H9 (cell line): ENCODE results near the gene ZFP92. TPM values are rescaled to one million over a fixed set of nuclear protein-coding genes. Genes with fewer than 3 reads are reported as not detected.
A peak's percentile ranks its signal among the peaks of the same experiment; 100 is the strongest.

Experiments used
- DNase-seq: peaks from one replicate; pipeline ENCODE4 v3.0.0-alpha.2; 2017
- H2AFZ ChIP-seq: one replicate; pipeline ENCODE4 v1.6.1; 2013; ENCODE audit warnings: mild to moderate bottlenecking, low read length, control low read depth, moderate library complexity
- H2AK5ac ChIP-seq: 2 replicates; pipeline ENCODE4 v1.6.1; 2013; ENCODE audit warnings: low read length, control low read depth, mixed read lengths; ENCODE audit not compliant: insufficient read length
- H2BK120ac ChIP-seq: one replicate; pipeline ENCODE4 v1.6.1; 2013; ENCODE audit warnings: low read depth, mild to moderate bottlenecking, low read length, control low read depth, inconsistent platforms; ENCODE audit not compliant: poor library complexity, severe bottlenecking
- H2BK12ac ChIP-seq: 2 replicates; pipeline ENCODE4 v1.6.1; 2013; ENCODE audit warnings: low read length, control low read depth, mixed read lengths, low read depth; ENCODE audit not compliant: insufficient read length
- H2BK15ac ChIP-seq: 2 replicates; pipeline ENCODE4 v1.6.1; 2013; ENCODE audit warnings: low read depth, low read length, control low read depth
- H2BK20ac ChIP-seq: one replicate; pipeline ENCODE4 v1.6.1; 2013; ENCODE audit warnings: low read depth, mild to moderate bottlenecking, low read length, control low read depth, inconsistent platforms; ENCODE audit not compliant: poor library complexity, severe bottlenecking
- H2BK5ac ChIP-seq: 2 replicates; pipeline ENCODE4 v1.6.1; 2013; ENCODE audit warnings: low read length, control low read depth, mixed read lengths; ENCODE audit not compliant: insufficient read length
- H3K14ac ChIP-seq: 2 replicates; pipeline ENCODE4 v1.6.1; 2013; ENCODE audit warnings: low read length, control low read depth; ENCODE audit not compliant: insufficient read depth
- H3K18ac ChIP-seq: 2 replicates; pipeline ENCODE4 v1.6.1; 2013; ENCODE audit warnings: low read depth, mild to moderate bottlenecking, mixed read lengths, low read length, control low read depth; ENCODE audit not compliant: insufficient read length
- H3K23ac ChIP-seq: 2 replicates; pipeline ENCODE4 v1.6.1; 2013; ENCODE audit warnings: low read length, control low read depth, mixed read lengths, low read depth; ENCODE audit not compliant: insufficient read length
- H3K23me2 ChIP-seq: 2 replicates; pipeline ENCODE4 v1.6.1; 2013; ENCODE audit warnings: low read depth, mild to moderate bottlenecking, mixed read lengths, low read length, control low read depth; ENCODE audit not compliant: insufficient read length, poor library complexity, severe bottlenecking
- H3K27ac ChIP-seq: 2 replicates; pipeline ENCODE4 v1.5.1; 2013; ENCODE audit warnings: low read length, control low read depth, mixed read lengths, low read depth; ENCODE audit not compliant: insufficient read length
- H3K27me3 ChIP-seq: 2 replicates; pipeline ENCODE4 v1.6.1; 2013; ENCODE audit warnings: low read length, control low read depth, inconsistent platforms; ENCODE audit not compliant: insufficient read depth
- H3K4ac ChIP-seq: 2 replicates; pipeline ENCODE4 v1.6.1; 2013; ENCODE audit warnings: low read depth, mild to moderate bottlenecking, control low read depth, inconsistent platforms, low read length, moderate library complexity
- H3K4me1 ChIP-seq: 2 replicates; pipeline ENCODE4 v1.6.1; 2013; ENCODE audit warnings: low read length, control low read depth, inconsistent platforms; ENCODE audit not compliant: insufficient read depth
- H3K4me2 ChIP-seq: 2 replicates; pipeline ENCODE4 v1.6.1; 2013; ENCODE audit warnings: low read length, control low read depth, mixed read lengths; ENCODE audit not compliant: insufficient read length, insufficient read depth
- H3K56ac ChIP-seq: 2 replicates; pipeline ENCODE4 v1.6.1; 2013; ENCODE audit warnings: low read depth, mild to moderate bottlenecking, mixed read lengths, low read length, control low read depth; ENCODE audit not compliant: insufficient read length
- H3K79me1 ChIP-seq: 2 replicates; pipeline ENCODE4 v1.6.1; 2013; ENCODE audit warnings: low read depth, mild to moderate bottlenecking, moderate library complexity, low read length, control low read depth, inconsistent platforms; ENCODE audit not compliant: insufficient read depth, poor library complexity, severe bottlenecking
- H3K79me2 ChIP-seq: 2 replicates; pipeline ENCODE4 v1.6.1; 2013; ENCODE audit warnings: low read length, control low read depth, inconsistent platforms; ENCODE audit not compliant: insufficient read depth
- H3K9ac ChIP-seq: 2 replicates; pipeline ENCODE4 v1.6.1; 2013; ENCODE audit warnings: low read length, control low read depth, mixed read lengths; ENCODE audit not compliant: insufficient read length; ENCODE audit errors: extremely low read depth
- H3K9me3 ChIP-seq: one replicate; pipeline ENCODE4 v1.6.1; 2013; ENCODE audit warnings: low read depth, low read length, inconsistent platforms; ENCODE audit not compliant: control insufficient read depth
- H3T11ph ChIP-seq: one replicate; pipeline ENCODE4 v1.6.1; 2013; ENCODE audit warnings: mild to moderate bottlenecking, low read length, control low read depth, inconsistent platforms
- H4K20me1 ChIP-seq: one replicate; pipeline ENCODE4 v1.6.1; 2013; ENCODE audit not compliant: control insufficient read depth, insufficient read length, insufficient read depth
- H4K5ac ChIP-seq: 2 replicates; pipeline ENCODE4 v1.6.1; 2013; ENCODE audit warnings: low read depth, mild to moderate bottlenecking, mixed read lengths, low read length, control low read depth; ENCODE audit not compliant: insufficient read length
- H4K8ac ChIP-seq: replicated peaks from 2 replicates; pipeline ENCODE4 v1.6.1; 2013; ENCODE audit warnings: low read length, control low read depth, mixed read lengths, low read depth; ENCODE audit not compliant: insufficient read length
- H4K91ac ChIP-seq: 2 replicates; pipeline ENCODE4 v1.6.1; 2013; ENCODE audit warnings: low read depth, mild to moderate bottlenecking, moderate library complexity, mixed read lengths, low read length, control low read depth; ENCODE audit not compliant: insufficient read length
- H3K27ac Mint-ChIP-seq, 3 experiments: 2 replicates in 2 of 3; 3 replicates in 1 of 3; pipeline ENCODE4 v1.8.0; 2020 to 2021; ENCODE audit warnings: mixed read lengths in 3 of 3, mild to moderate bottlenecking in 1 of 3, moderate library complexity in 1 of 3
- H3K27me3 Mint-ChIP-seq: 2 replicates; pipeline ENCODE4 v1.8.0; 2021; ENCODE audit warnings: low read depth, mild to moderate bottlenecking, moderate library complexity, mixed read lengths
- H3K36me3 Mint-ChIP-seq, 3 experiments: 2 replicates in 2 of 3; 3 replicates in 1 of 3; pipeline ENCODE4 v1.8.0; 2020 to 2021; ENCODE audit warnings: low read depth in 3 of 3, mixed read lengths in 3 of 3; ENCODE audit not compliant: insufficient read depth in 1 of 3
- H3K4me1 Mint-ChIP-seq, 2 experiments: 2 replicates each; pipeline ENCODE4 v1.8.0; 2020; ENCODE audit warnings: mixed read lengths in 2 of 2
- H3K4me3 Mint-ChIP-seq, 2 experiments: 2 replicates in 1 of 2; 3 replicates in 1 of 2; pipeline ENCODE4 v1.8.0; 2020 to 2021; ENCODE audit warnings: mild to moderate bottlenecking in 2 of 2, mixed read lengths in 2 of 2, moderate library complexity in 1 of 2
- H3K9me3 Mint-ChIP-seq, 2 experiments: 2 replicates in 1 of 2; 3 replicates in 1 of 2; pipeline ENCODE4 v1.8.0; 2020; ENCODE audit warnings: mild to moderate bottlenecking in 2 of 2, mixed read lengths in 2 of 2, moderate library complexity in 1 of 2
- CTCF ChIP-seq: fragments of 200-600 bp; sonication (generic); conservative IDR thresholded peaks from 3 replicates; pipeline ENCODE4 v1.8.0; 2021; ENCODE audit warnings: antibody characterized with exemption, mild to moderate bottlenecking
- WGBS: extraction: QIAGEN DNeasy Blood & Tissue Kit; methylation state at CpG from one replicate; pipeline ENCODE4 v1.1.7; 2013; ENCODE audit warnings: missing lambda C conversion rate, low lambda C conversion rate, mixed read lengths; ENCODE audit not compliant: insufficient read length; ENCODE audit errors: extremely low coverage; 5-methylcytosine and 5-hydroxymethylcytosine counted together
- total RNA-seq: library from RNA; stranded (reverse); gene quantifications from 2 replicates; pipeline ENCODE4 v1.2.1, GENCODE V29; 2021

ZFP92 gene
- total RNA-seq, 1 experiment from 2014 or later, result 0.68 TPM

GRCh38 chrX:153440556-153441135, 29.4 kb downstream of the ZFP92 start:
- no peak overlapping the region for H3K27ac Mint-ChIP-seq
- H3K79me2 ChIP-seq, result no peaks in the 10 kb centered on the region
- no peak overlapping the region for H2AFZ ChIP-seq
- no peak overlapping the region for H3K23ac ChIP-seq
- H3K9me3 Mint-ChIP-seq, result peaks cover 54 to 75% of the 10 kb centered on the region in 2 experiments
- DNase-seq, result no peak
- no peak overlapping the region for H2BK120ac ChIP-seq
- H3K4me1 Mint-ChIP-seq, result no peaks in the 10 kb centered on the region
- no peak overlapping the region for H3K14ac ChIP-seq
- no peaks in the 10 kb centered on the region for H3K23me2 ChIP-seq
- no peaks in the 10 kb centered on the region for H3K27me3 ChIP-seq
- peaks cover 7% of the 10 kb centered on the region; the same call in 1 of the 2 replicates for H3K27me3 Mint-ChIP-seq
- H3K56ac ChIP-seq, result no peak overlapping the region
- H3K4ac ChIP-seq, result no peak overlapping the region
- no peak overlapping the region for H3K27ac ChIP-seq
- no peak overlapping the region for H3K4me3 Mint-ChIP-seq
- H3K36me3 Mint-ChIP-seq, result no peaks in the 10 kb centered on the region
- H3K9ac ChIP-seq, result no peak overlapping the region
- H3T11ph ChIP-seq, result no peak overlapping the region
- H3K9me3 ChIP-seq, result peaks cover 18% of the 10 kb centered on the region
- no peak overlapping the region for H2BK15ac ChIP-seq
- no peaks in the 10 kb centered on the region for H4K20me1 ChIP-seq
- no peak overlapping the region for H3K18ac ChIP-seq
- no peak overlapping the region for H2AK5ac ChIP-seq
- H3K4me1 ChIP-seq, result no peaks in the 10 kb centered on the region
- H2BK20ac ChIP-seq, result no peak overlapping the region
- no peak overlapping the region for H3K4me2 ChIP-seq
- H4K5ac ChIP-seq, result no peak overlapping the region
- no peak overlapping the region for H4K8ac ChIP-seq
- WGBS, result no CpG with 5 or more reads among the region's 13 CpGs
- no peak overlapping the region for H2BK12ac ChIP-seq
- no peak overlapping the region for H4K91ac ChIP-seq
- H2BK5ac ChIP-seq, result no peak overlapping the region
- H3K79me1 ChIP-seq, result no peaks in the 10 kb centered on the region
- peak; percentile 12; the same call in 1 of the 3 replicates for TF ChIP-seq CTCF
